ENCODE results near the gene IQCN. TPM values are rescaled to one million over a fixed set of nuclear protein-coding genes. Genes with fewer than 3 reads are reported as not detected.

Gene IQCN
- total RNA-seq, 1 donor from 2014 or later, result 17.8 TPM

DNA sequence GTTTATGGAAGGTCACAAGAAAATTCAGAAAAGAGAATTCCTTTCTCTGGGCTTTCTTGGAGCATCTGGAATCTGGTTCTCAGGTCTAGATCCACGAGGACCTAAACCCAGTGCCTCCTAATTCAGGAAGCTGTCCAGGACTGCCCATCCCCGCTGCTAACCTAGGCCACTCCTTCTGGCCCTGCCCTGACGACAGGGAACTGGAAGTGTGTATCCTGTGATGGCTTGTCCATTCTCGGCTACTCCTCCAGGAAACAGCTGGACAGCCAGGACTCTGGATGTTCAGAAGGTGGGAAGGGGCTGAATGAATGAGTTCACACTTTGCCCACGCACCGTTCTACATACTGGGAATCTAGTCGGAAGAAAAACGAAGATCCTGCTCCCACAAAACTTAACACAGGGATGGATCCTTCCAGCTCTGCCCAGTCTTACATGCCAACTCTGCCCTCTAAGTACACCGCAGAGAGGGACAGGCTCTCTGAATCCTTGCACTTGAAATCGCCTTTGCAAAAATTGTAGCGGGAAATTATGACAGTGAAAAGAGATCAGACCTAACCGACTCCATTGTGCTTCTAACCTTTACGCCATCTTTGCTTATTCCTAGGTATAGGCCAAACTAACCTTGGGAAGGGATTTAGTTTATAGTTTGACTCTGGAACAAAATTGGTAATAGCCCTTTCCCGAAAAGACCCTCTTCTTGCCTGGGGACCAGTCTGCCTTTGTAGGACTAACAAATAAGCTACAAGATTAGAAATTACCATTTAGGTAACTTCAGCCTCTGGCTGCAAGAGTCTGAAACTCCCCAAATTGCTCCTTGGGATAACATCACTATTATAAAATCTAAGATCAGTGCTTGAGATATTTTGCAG lies 46.8 kb upstream of the IQCN start:
- H3K9me3 Mint-ChIP-seq, result no peaks in the 10 kb centered on the region
- H3K4me3 Mint-ChIP-seq, result peak overlapping the region; percentile 85
- ChIA-PET CTCF (interaction anchor here (8.4 kb wide), 1 partner anchor 41 kb away, joined by 232 read pairs; the partner anchor contains the start of gene JUND), POLR2A (interaction anchor here (0.5 to 21.9 kb wide), 10 partner anchors 8 to 234 kb away, joined by 3 to 857 read pairs (median 12); partner anchors contain the start of genes IL12RB1, IQCN, JUND and MPV17L2)
- intact Hi-C loops (cut with micrococcal nuclease), result no loop called here
- no peaks in the 10 kb centered on the region for H3K27me3 Mint-ChIP-seq
- H3K27ac Mint-ChIP-seq, result peak overlapping the region; percentile 31
- ATAC-seq (ENCODE audit: low read depth) (no peak), DNase-seq (no peak)
- H3K4me1 Mint-ChIP-seq, result peaks cover 57% of the 10 kb centered on the region
- H3K36me3 Mint-ChIP-seq (ENCODE audit: low read depth), result no peaks in the 10 kb centered on the region
- TF ChIP-seq, protein P1, sequence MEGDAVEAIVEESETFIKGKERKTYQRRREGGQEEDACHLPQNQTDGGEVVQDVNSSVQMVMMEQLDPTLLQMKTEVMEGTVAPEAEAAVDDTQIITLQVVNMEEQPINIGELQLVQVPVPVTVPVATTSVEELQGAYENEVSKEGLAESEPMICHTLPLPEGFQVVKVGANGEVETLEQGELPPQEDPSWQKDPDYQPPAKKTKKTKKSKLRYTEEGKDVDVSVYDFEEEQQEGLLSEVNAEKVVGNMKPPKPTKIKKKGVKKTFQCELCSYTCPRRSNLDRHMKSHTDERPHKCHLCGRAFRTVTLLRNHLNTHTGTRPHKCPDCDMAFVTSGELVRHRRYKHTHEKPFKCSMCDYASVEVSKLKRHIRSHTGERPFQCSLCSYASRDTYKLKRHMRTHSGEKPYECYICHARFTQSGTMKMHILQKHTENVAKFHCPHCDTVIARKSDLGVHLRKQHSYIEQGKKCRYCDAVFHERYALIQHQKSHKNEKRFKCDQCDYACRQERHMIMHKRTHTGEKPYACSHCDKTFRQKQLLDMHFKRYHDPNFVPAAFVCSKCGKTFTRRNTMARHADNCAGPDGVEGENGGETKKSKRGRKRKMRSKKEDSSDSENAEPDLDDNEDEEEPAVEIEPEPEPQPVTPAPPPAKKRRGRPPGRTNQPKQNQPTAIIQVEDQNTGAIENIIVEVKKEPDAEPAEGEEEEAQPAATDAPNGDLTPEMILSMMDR (IDR thresholded peaks at IDR 0.05), result no peak

- Mint-ChIP-seq H3K27ac (no peak overlapping the region), H3K4me3 (no peak overlapping the region), H3K36me3 (ENCODE audit: low read depth) (peaks cover 3% of the 10 kb centered on the region), H3K27me3 (no peaks in the 10 kb centered on the region), H3K4me1 (peaks cover 65% of the 10 kb centered on the region), H3K9me3 (no peaks in the 10 kb centered on the region)
- DNase-seq (no peak), ATAC-seq (ENCODE audit: low read depth) (no peak)
- TF ChIP-seq, protein P1 (IDR thresholded peaks at IDR 0.05), result no peak
- ChIA-PET CTCF (interaction anchor here (1.4 to 8.4 kb wide), 2 partner anchors 11 to 40 kb away, joined by 3 to 232 read pairs; partner anchors contain the start of gene JUND), POLR2A (interaction anchor here (1.1 to 21.9 kb wide), 4 partner anchors 15 to 42 kb away, joined by 3 to 857 read pairs (median 101); partner anchors contain the start of genes IQCN and JUND)
- intact Hi-C loops (cut with micrococcal nuclease), result no loop called here
Measured at GRCh38 chr19:18319591-18320135, 45.4 kb upstream of the IQCN start.

- H3K27ac Mint-ChIP-seq, result peak overlapping the region; percentile 59
- peaks cover 55% of the 10 kb centered on the region for H3K4me1 Mint-ChIP-seq
- H3K9me3 Mint-ChIP-seq, result no peaks in the 10 kb centered on the region
- TF ChIP-seq, protein P1 (IDR thresholded peaks at IDR 0.05), result no peak
- peaks cover 15% of the 10 kb centered on the region for H3K36me3 Mint-ChIP-seq (ENCODE audit: low read depth)
- no peak overlapping the region for H3K4me3 Mint-ChIP-seq
- CTCF ChIA-PET, result interaction anchor here (1.2 to 8.4 kb wide), 2 partner anchors 10 to 38 kb away, joined by 3 to 232 read pairs; partner anchors contain the start of gene JUND
- intact Hi-C loops (cut with micrococcal nuclease), result loop anchor here (1.0 kb wide), 1 partner anchor 13 kb away; no protein-coding TSS in a partner anchor
- no peaks in the 10 kb centered on the region for H3K27me3 Mint-ChIP-seq
- DNase-seq, result no peak
- POLR2A ChIA-PET, result interaction anchor here (0.6 to 21.9 kb wide), 6 partner anchors 12 to 41 kb away, joined by 3 to 857 read pairs (median 23); partner anchors contain the start of genes IQCN and JUND
- no peak for ATAC-seq (ENCODE audit: low read depth)
Measured at GRCh38 chr19:18317961-18318800, 43.9 kb upstream of the IQCN start.

GRCh38 chr19:18313398-18313797 lies 39.1 kb upstream of the IQCN start:
- TF ChIP-seq, protein P1 (IDR thresholded peaks at IDR 0.05), result no peak
- intact Hi-C loops (cut with micrococcal nuclease), result no loop called here
- ChIA-PET POLR2A (interaction anchor here (0.6 to 21.9 kb wide), 3 partner anchors 9 to 36 kb away, joined by 3 to 857 read pairs (median 36); partner anchors contain the start of genes IQCN and JUND), CTCF (interaction anchor here (0.8 to 2.2 kb wide), 2 partner anchors 26 to 34 kb away, joined by 3 to 5 read pairs; no protein-coding TSS in a partner anchor)
- no peaks in the 10 kb centered on the region for H3K27me3 Mint-ChIP-seq
- H3K9me3 Mint-ChIP-seq, result no peaks in the 10 kb centered on the region
- DNase-seq (no peak), ATAC-seq (ENCODE audit: low read depth) (no peak)
- H3K4me3 Mint-ChIP-seq, result no peak overlapping the region
- no peak overlapping the region for H3K27ac Mint-ChIP-seq
- H3K4me1 Mint-ChIP-seq, result peaks cover 23% of the 10 kb centered on the region
- peaks cover 45% of the 10 kb centered on the region for H3K36me3 Mint-ChIP-seq (ENCODE audit: low read depth)
